K562 (cell line): Measurements from ENCODE around the gene THSD8. TPM values are rescaled to one million over a fixed set of nuclear protein-coding genes. Genes with fewer than 3 reads are reported as not detected.
A peak's percentile ranks its signal among the peaks of the same experiment; 100 is the strongest.

Experiments used
- ATAC-seq: fragments of 200-7000 bp; cut with Tn5 transposase; 3 replicates; pipeline ENCODE4 v1.9.1; 2020; ENCODE audit warnings: moderate library complexity
- BruUV-seq: library from RNA; stranded (reverse); fragments of 400-500 nt; replicated peaks from 2 replicates; lab custom pipeline; 2021; lab: Mats Ljungman, UMichigan
- CTCF ChIA-PET: fragments of 300-600 bp; formaldehyde crosslinking; extraction: SDS; loops from one replicate; lab custom pipeline; 2021; ENCODE audit warnings: low intra/inter-chr PET ratio; lab: Yijun Ruan, JAX
- POLR2A ChIA-PET: fragments of 300-600, 350-650 bp; sonication (Branson Sonifier 250); formaldehyde crosslinking; extraction: SDS; loops from one replicate; lab custom pipeline; 2021; ENCODE audit warnings: antibody characterized with exemption, inconsistent platforms; lab: Yijun Ruan, JAX
- DNase-seq, 4 experiments: peaks; one replicate each; pipeline versions ENCODE4 v3.0.0 to v3.0.0-alpha.2; 2011 to 2018; ENCODE audit warnings: low spot score in 3 of 4, mixed read lengths in 3 of 4; ENCODE audit errors: extremely low read depth in 1 of 4
- FAIRE-seq: peaks from 2 replicates; lab custom pipeline; 2011; peaks lifted over from hg19 to GRCh38; lab: Jason Lieb, UNC
- H2AFZ ChIP-seq: 2 replicates; pipeline ENCODE4 v1.6.0; 2011; ENCODE audit warnings: low read depth, low read length, control low read depth, inconsistent platforms
- H3K27ac ChIP-seq: fragments of 200-600 bp; 3 replicates; pipeline ENCODE4 v1.8.0; 2011; ENCODE audit warnings: low read depth, mild to moderate bottlenecking, control low read depth, inconsistent platforms, low read length, moderate library complexity, mixed read lengths; ENCODE audit errors: extremely low read depth
- H3K27me3 ChIP-seq, 2 experiments: fragments of 300-600 bp in 1 of 2; 2 replicates in 1 of 2; 3 replicates in 1 of 2; pipeline versions ENCODE4 v1.6.0 to v1.8.0; 2011; ENCODE audit warnings: inconsistent platforms in 2 of 2, low read length in 2 of 2, mild to moderate bottlenecking in 1 of 2, mixed read lengths in 1 of 2, moderate library complexity in 1 of 2; ENCODE audit not compliant: control insufficient read depth in 2 of 2, insufficient read depth in 2 of 2
- H3K36me3 ChIP-seq: fragments of 300-600 bp; 3 replicates; pipeline ENCODE4 v1.8.0; 2011; ENCODE audit warnings: mild to moderate bottlenecking, low read length, inconsistent platforms; ENCODE audit not compliant: control insufficient read depth, insufficient read depth
- H3K4me1 ChIP-seq, 2 experiments: fragments of 200-600 bp in 1 of 2; replicated peaks in 1 of 2; 2 replicates in 1 of 2; 3 replicates in 1 of 2; pipeline versions ENCODE4 v1.5.1 to v1.8.0; 2011; ENCODE audit warnings: inconsistent platforms in 2 of 2, low read length in 2 of 2, mild to moderate bottlenecking in 1 of 2, mixed read lengths in 1 of 2, moderate library complexity in 1 of 2; ENCODE audit not compliant: control insufficient read depth in 2 of 2, insufficient read depth in 2 of 2
- H3K4me2 ChIP-seq: 2 replicates; pipeline ENCODE4 v1.6.1; 2011; ENCODE audit warnings: low read length, control low read depth, inconsistent platforms, mixed read lengths; ENCODE audit not compliant: insufficient read depth
- H3K4me3 ChIP-seq: fragments of 200-600 bp; sonication (generic), shearing (Covaris generic); 2 replicates; pipeline ENCODE4 v1.5.1; 2016; ENCODE audit warnings: control low read depth, inconsistent platforms
- H3K79me2 ChIP-seq: fragments of 200-600 bp; 3 replicates; pipeline ENCODE4 v1.8.0; 2011; ENCODE audit warnings: low read length, inconsistent platforms; ENCODE audit not compliant: control insufficient read depth, insufficient read depth
- H3K9ac ChIP-seq, 2 experiments: 2 replicates each; pipeline versions ENCODE4 v1.6.0 to v1.6.1; 2011; ENCODE audit warnings: low read depth in 2 of 2, low read length in 2 of 2, control low read depth in 1 of 2, inconsistent platforms in 1 of 2, mild to moderate bottlenecking in 1 of 2, mixed read lengths in 1 of 2; ENCODE audit not compliant: insufficient read depth in 1 of 2
- H3K9me1 ChIP-seq: one replicate; pipeline ENCODE4 v1.6.0; 2011; ENCODE audit warnings: inconsistent platforms, mild to moderate bottlenecking, low read length, moderate library complexity; ENCODE audit not compliant: control insufficient read depth, insufficient read depth
- H3K9me3 ChIP-seq: replicated peaks from 2 replicates; pipeline ENCODE4 v1.5.1; 2011; ENCODE audit warnings: low read depth, low read length, inconsistent platforms; ENCODE audit not compliant: control insufficient read depth, insufficient read depth
- H4K20me1 ChIP-seq: replicated peaks from 2 replicates; pipeline ENCODE4 v1.6.1; 2011; ENCODE audit warnings: low read length, inconsistent platforms, mixed read lengths; ENCODE audit not compliant: control insufficient read depth, insufficient read depth
- EGR1 ChIP-seq: fragments of 450-650 bp; conservative IDR thresholded peaks from 2 replicates; pipeline ENCODE4 v1.6.1; 2017; ENCODE audit warnings: mild to moderate bottlenecking
- GATA2 ChIP-seq: sonication (generic); formaldehyde crosslinking; IDR thresholded peaks from 2 replicates; pipeline ENCODE4 v1.4.0; 2020; ENCODE audit warnings: mild to moderate bottlenecking, missing genetic modification reagents
- ILK ChIP-seq: fragments of 450-650 bp; IDR thresholded peaks from 2 replicates; pipeline ENCODE4 v1.6.1; 2016; ENCODE audit warnings: missing genetic modification characterization, low read depth, mild to moderate bottlenecking, missing compliant biosample characterization, moderate library complexity, borderline replicate concordance
- L3MBTL2 ChIP-seq: fragments of 450-650 bp; IDR thresholded peaks from 2 replicates; pipeline ENCODE4 v1.6.1; 2016; ENCODE audit warnings: mild to moderate bottlenecking, moderate library complexity
- MCM5 ChIP-seq: fragments of 450-650 bp; IDR thresholded peaks from 2 replicates; pipeline ENCODE4 v1.6.1; 2016; ENCODE audit warnings: low read depth
- NFIC ChIP-seq: fragments of 450-650 bp; IDR thresholded peaks from 2 replicates; pipeline ENCODE4 v1.6.1; 2017; ENCODE audit warnings: mild to moderate bottlenecking, inconsistent platforms
- NR2C2 ChIP-seq, 2 experiments: fragments of 200-800 bp in 1 of 2; sonication (Bioruptor generic) in 1 of 2; sonication (generic) in 1 of 2; formaldehyde crosslinking in 1 of 2; IDR thresholded peaks; 2 replicates each; pipeline versions ENCODE4 v1.6.1 to v1.8.0; 2016 to 2022; ENCODE audit warnings: mild to moderate bottlenecking in 1 of 2, missing compliant biosample characterization in 1 of 2, missing genetic modification characterization in 1 of 2, missing genetic modification reagents in 1 of 2
- POU5F1 ChIP-seq: fragments of 150-350 bp; IDR thresholded peaks from 2 replicates; pipeline ENCODE4 v1.6.1; 2014; ENCODE audit warnings: borderline replicate concordance, low read length, low read depth, mild to moderate bottlenecking; ENCODE audit not compliant: partially characterized antibody
- SP1 ChIP-seq: sonication (generic); formaldehyde crosslinking; IDR thresholded peaks from 2 replicates; pipeline ENCODE4 v1.8.1; 2022; ENCODE audit warnings: mild to moderate bottlenecking, missing genetic modification reagents
- SRSF9 ChIP-seq: fragments of 200-400 bp; formaldehyde crosslinking; IDR thresholded peaks from 2 replicates; pipeline ENCODE4 v1.6.1; 2017; ENCODE audit warnings: low read depth, low read length, borderline replicate concordance
- ZNF124 ChIP-seq: sonication (generic); formaldehyde crosslinking; IDR thresholded peaks from 2 replicates; pipeline ENCODE4 v1.8.1; 2022; ENCODE audit warnings: missing genetic modification reagents
- ZNF584 ChIP-seq: fragments of 200-800 bp; sonication (Bioruptor generic); IDR thresholded peaks from 2 replicates; pipeline ENCODE4 v1.6.1; 2016; ENCODE audit warnings: low read depth, mild to moderate bottlenecking, missing genetic modification characterization, missing compliant biosample characterization
- ZNF778 ChIP-seq: fragments of 450-650 bp; formaldehyde crosslinking; IDR thresholded peaks from 2 replicates; pipeline ENCODE4 v1.4.0; 2020; ENCODE audit warnings: mild to moderate bottlenecking, moderate library complexity
- WGBS: fragments of 100-300 bp; shearing (Covaris generic); methylation state at CpG from one replicate; pipeline ENCODE4 v1.1.6; 2016; ENCODE audit warnings: low coverage, mixed read lengths; ENCODE audit not compliant: insufficient coverage; ENCODE audit errors: missing lambda C conversion rate; 5-methylcytosine and 5-hydroxymethylcytosine counted together
- in situ Hi-C: fragments of 300-500 bp; cut with MboI; formaldehyde crosslinking; loops from 4 replicates; pipeline ENCODE4 v1.15.0; 2018; ENCODE audit warnings: inconsistent platforms, mixed read lengths
- intact Hi-C: fragments of 100-400 bp; cut with micrococcal nuclease; formaldehyde crosslinking; loops from 2 replicates; pipeline ENCODE4 v1.14.2; 2022
- polyA plus RNA-seq, 8 experiments: library from polyadenylated mRNA; depleted of rRNA in 4 of 8; stranded (reverse) in 5 of 8; unstranded in 3 of 8; fragments of >200 nt; fragmentation: Nextera tagmentation in 2 of 8; fragmentation: Illumina TruSeq in 1 of 8; extraction: Ambion mirVana in 2 of 8; extraction: Trizol in 1 of 8; gene quantifications; 2 replicates each; pipeline versions ENCODE4 v1.2.1 to v1.2.3, GENCODE V29; 2011 to 2014; ENCODE audit warnings: inconsistent platforms in 1 of 8, missing spikeins in 1 of 8
- total RNA-seq, 7 experiments: library from RNA; depleted of rRNA in 6 of 7; stranded (reverse); fragments of >200 nt in 6 of 7; fragmentation: Illumina TruSeq in 2 of 7; extraction: Trizol in 2 of 7; gene quantifications; 2 replicates each; pipeline versions ENCODE4 v1.2.1 to v1.2.3, GENCODE V29; 2011 to 2021; ENCODE audit warnings: low replicate concordance in 1 of 7
- TF ChIP-seq, protein P1 (sequence below): fragments of 450-650 bp; IDR thresholded peaks from 2 replicates; pipeline ENCODE4 v1.6.1; 2016; ENCODE audit warnings: missing biosample characterization, missing genetic modification characterization
- TF ChIP-seq, protein P2 (sequence below): sonication (generic); formaldehyde crosslinking; IDR thresholded peaks from 2 replicates; pipeline ENCODE4 v1.8.0; 2023; ENCODE audit warnings: mild to moderate bottlenecking, missing genetic modification reagents
- TF ChIP-seq, protein P3 (sequence below): sonication (generic); formaldehyde crosslinking; IDR thresholded peaks from 2 replicates; pipeline ENCODE4 v1.8.1; 2023; ENCODE audit warnings: mild to moderate bottlenecking, missing genetic modification reagents

The THSD8 gene
- total and polyA plus RNA-seq, 9 of the 15 experiments (the other 6 are each of a cell fraction or from before 2014, with no cell fraction given), result 8.4 to 42.4 (median 19.9) TPM; not detected in 2

DNA sequence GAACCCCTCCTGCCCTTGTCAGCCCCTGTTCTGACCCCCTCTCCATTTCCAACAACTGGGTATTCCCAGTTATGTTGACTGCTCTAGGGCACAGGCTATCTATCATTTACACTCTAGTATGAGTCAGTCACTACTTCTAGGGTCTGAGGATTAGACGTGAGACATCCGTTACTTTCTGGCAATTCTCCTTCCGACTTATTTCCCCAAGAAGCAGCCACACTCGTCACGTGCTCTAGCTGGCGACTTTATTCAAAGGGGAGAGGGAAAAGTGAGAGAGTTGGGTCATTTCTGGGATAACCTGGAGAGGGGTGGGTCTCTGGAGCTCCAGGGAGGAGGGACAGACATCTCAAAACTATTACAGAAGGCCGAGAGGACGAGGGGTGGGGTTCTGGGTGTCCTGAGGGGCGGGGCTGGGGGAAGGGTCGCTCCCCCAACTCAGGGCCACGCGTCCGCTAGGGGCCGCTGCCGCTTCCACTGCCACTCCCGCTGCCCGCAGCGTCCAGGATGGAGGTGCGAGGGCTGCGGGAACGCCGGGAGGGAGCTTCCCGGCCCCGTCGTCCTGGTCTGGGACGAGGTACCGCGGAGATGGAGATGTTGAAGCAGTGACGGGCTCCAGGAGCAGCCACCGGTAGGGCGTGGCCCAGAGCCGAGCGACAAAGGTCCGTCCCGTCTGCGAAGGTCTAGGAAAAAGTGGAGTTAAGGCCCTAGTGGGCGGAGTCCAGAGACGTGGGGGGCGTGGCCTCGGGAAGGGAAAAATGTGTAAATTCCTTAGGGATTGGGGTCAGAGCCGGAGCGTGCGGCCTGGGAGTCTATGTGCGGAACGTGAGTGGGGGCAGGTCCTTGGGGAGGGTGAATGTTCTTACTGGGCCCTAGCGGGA lies 23.6 kb downstream of the THSD8 start (continued):
- TF ChIP-seq SRSF9 (no peak), SP1 (CRISPR knock-in tag) (peak; percentile 71), GATA2 (CRISPR knock-in tag) (no peak), ZNF124 (CRISPR knock-in tag) (no peak), ZNF778 (CRISPR knock-in tag) (no peak), L3MBTL2 (peak; percentile 98)
- TF ChIP-seq, protein P1, sequence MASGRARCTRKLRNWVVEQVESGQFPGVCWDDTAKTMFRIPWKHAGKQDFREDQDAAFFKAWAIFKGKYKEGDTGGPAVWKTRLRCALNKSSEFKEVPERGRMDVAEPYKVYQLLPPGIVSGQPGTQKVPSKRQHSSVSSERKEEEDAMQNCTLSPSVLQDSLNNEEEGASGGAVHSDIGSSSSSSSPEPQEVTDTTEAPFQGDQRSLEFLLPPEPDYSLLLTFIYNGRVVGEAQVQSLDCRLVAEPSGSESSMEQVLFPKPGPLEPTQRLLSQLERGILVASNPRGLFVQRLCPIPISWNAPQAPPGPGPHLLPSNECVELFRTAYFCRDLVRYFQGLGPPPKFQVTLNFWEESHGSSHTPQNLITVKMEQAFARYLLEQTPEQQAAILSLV (tag), result no peak

DNA sequence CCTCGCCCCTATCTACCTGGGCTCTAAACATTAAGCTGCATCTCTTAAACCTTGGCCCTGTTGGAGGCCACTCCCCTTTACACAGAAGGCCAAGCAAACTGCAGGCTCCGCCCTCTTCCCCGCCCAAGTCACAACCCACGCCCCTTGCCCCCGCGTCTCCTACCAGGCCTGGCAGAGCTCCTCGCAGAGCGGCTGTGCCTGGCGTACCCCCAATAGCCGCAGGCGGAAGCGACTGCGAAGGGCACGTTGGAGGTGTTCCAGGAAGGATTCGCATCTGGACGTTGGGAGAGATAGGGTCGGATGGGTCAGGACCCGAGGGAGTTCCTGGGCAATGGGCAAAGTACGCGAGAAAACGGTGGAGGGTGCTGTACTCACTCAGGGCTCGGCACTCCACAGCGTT lies 26.6 kb downstream of the THSD8 start:
- 10% methylated on average over 23 of the region's 23 CpGs for WGBS
- ATAC-seq (peak; percentile 69), DNase-seq (peak; percentile 59 to 74 (median 62)), FAIRE-seq (no peak)
- no TSS peak for BruUV-seq
- no peaks in the 10 kb centered on the region for H3K36me3 ChIP-seq
- no peak overlapping the region for H3K4me3 ChIP-seq
- in situ Hi-C loops (no loop called here), intact Hi-C loops (no loop called here)
- H3K4me1 ChIP-seq, result peaks cover 13 to 33% of the 10 kb centered on the region in 2 experiments
- H2AFZ ChIP-seq, result peak overlapping the region; percentile 41
- no peak overlapping the region for H3K27ac ChIP-seq
- H3K9ac ChIP-seq, result peak overlapping the region in 1 of 2 experiments; percentile 82; a peak in 1 of 4 replicates
- peaks cover 3% of the 10 kb centered on the region for H3K9me1 ChIP-seq
- H3K79me2 ChIP-seq, result no peaks in the 10 kb centered on the region
- CTCF ChIA-PET, result no interaction called here
- H3K27me3 ChIP-seq, result no peaks in the 10 kb centered on the region
- no peak overlapping the region; the same call in 1 of the 2 replicates for H3K4me2 ChIP-seq
- H4K20me1 ChIP-seq, result peaks cover 8% of the 10 kb centered on the region
- POLR2A ChIA-PET, result interaction anchor here (0.6 kb wide), 1 partner anchor 428 kb away, joined by 3 read pairs; the partner anchor contains the start of gene ZNF799
- no peaks in the 10 kb centered on the region for H3K9me3 ChIP-seq
- TF ChIP-seq NR2C2 (CRISPR knock-in tag; IDR thresholded peaks at IDR 0.05), result 0 out of 2 replicates have a peak, but pooled peaks have one; percentile 20
- no peak for TF ChIP-seq NR2C2 (tag; IDR thresholded peaks at IDR 0.05)
- TF ChIP-seq, protein P2, sequence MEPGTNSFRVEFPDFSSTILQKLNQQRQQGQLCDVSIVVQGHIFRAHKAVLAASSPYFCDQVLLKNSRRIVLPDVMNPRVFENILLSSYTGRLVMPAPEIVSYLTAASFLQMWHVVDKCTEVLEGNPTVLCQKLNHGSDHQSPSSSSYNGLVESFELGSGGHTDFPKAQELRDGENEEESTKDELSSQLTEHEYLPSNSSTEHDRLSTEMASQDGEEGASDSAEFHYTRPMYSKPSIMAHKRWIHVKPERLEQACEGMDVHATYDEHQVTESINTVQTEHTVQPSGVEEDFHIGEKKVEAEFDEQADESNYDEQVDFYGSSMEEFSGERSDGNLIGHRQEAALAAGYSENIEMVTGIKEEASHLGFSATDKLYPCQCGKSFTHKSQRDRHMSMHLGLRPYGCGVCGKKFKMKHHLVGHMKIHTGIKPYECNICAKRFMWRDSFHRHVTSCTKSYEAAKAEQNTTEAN (CRISPR knock-in tag), result no peak
- 0 out of 2 replicates have a peak, but pooled peaks have one; percentile 17 for TF ChIP-seq NFIC
- TF ChIP-seq ZNF584 (CRISPR knock-in tag), result no peak
- TF ChIP-seq POU5F1, result no peak
- no peak for TF ChIP-seq MCM5
- TF ChIP-seq ILK (tag), result no peak
- TF ChIP-seq EGR1, result peak; percentile 49
- TF ChIP-seq, protein P3, sequence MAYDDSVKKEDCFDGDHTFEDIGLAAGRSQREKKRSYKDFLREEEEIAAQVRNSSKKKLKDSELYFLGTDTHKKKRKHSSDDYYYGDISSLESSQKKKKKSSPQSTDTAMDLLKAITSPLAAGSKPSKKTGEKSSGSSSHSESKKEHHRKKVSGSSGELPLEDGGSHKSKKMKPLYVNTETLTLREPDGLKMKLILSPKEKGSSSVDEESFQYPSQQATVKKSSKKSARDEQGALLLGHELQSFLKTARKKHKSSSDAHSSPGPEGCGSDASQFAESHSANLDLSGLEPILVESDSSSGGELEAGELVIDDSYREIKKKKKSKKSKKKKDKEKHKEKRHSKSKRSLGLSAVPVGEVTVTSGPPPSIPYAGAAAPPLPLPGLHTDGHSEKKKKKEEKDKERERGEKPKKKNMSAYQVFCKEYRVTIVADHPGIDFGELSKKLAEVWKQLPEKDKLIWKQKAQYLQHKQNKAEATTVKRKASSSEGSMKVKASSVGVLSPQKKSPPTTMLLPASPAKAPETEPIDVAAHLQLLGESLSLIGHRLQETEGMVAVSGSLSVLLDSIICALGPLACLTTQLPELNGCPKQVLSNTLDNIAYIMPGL (CRISPR knock-in tag), result no peak
